Adrenal gland (tissue), 5 donors: ENCODE measurements around the gene NBAS.

ENCODE experiments used
- CTCF ChIP-seq, 6 experiments: fragments of 450-650 bp in 4 of 6; fragments of 200-600 bp in 2 of 6; sonication (generic) in 1 of 6; IDR thresholded peaks; 1 replicate in 5 of 6; 2 replicates in 1 of 6; pipeline versions ENCODE4 v1.5.1 to v1.8.0; 2016 to 2021; ENCODE audit warnings: antibody characterized with exemption in 6 of 6, mild to moderate bottlenecking in 2 of 6, moderate library complexity in 1 of 6
- POLR2A ChIP-seq, 2 donors: fragments of 450-650 bp; IDR thresholded peaks; one replicate each; pipeline ENCODE4 v1.6.1; 2017; ENCODE audit warnings: antibody characterized with exemption in 2 of 2, mild to moderate bottlenecking in 2 of 2, moderate library complexity in 1 of 2
- donor health status: DM: no; HTN: no; CAD: no.

GRCh38 chr2:15128846-15129245 is 432.3 kb downstream of the NBAS start:
- no peak for TF ChIP-seq CTCF (IDR thresholded peaks at IDR 0.05)
- no peak for TF ChIP-seq POLR2A (IDR thresholded peaks at IDR 0.05)
